K562 (cell line): ENCODE measurements around the gene FGF14. TPM values are rescaled to one million over a fixed set of nuclear protein-coding genes. Genes with fewer than 3 reads are reported as not detected.
A peak's percentile ranks its signal among the peaks of the same experiment; 100 is the strongest.

ENCODE experiments used
- CC2D1A ChIP-seq: fragments of 450-650 bp; IDR thresholded peaks from 2 replicates; pipeline ENCODE4 v1.6.1; 2017; ENCODE audit warnings: mild to moderate bottlenecking
- CXXC5 ChIP-seq: fragments of 250-450 bp; sonication (Bioruptor Pico); IDR thresholded peaks from 2 replicates; pipeline ENCODE4 v1.8.0; 2022; ENCODE audit warnings: inconsistent platforms, mild to moderate bottlenecking, moderate library complexity
- E2F3 ChIP-seq: fragments of 250-450 bp; sonication (Bioruptor Pico); IDR thresholded peaks from 2 replicates; pipeline ENCODE4 v1.4.0; 2020; ENCODE audit warnings: mild to moderate bottlenecking
- E2F6 ChIP-seq, 2 experiments: IDR thresholded peaks; 2 replicates each; pipeline ENCODE4 v1.6.1; 2011; ENCODE audit warnings: borderline replicate concordance in 1 of 2, control low read depth in 1 of 2, low read depth in 1 of 2, low read length in 1 of 2, mild to moderate bottlenecking in 1 of 2, mixed read lengths in 1 of 2, moderate library complexity in 1 of 2; ENCODE audit not compliant: insufficient read depth in 1 of 2, insufficient read length in 1 of 2, poor library complexity in 1 of 2, severe bottlenecking in 1 of 2; ENCODE audit errors: extremely low read depth in 1 of 2
- HMG20B ChIP-seq: fragments of 250-450 bp; sonication (Bioruptor Pico); IDR thresholded peaks from 2 replicates; pipeline ENCODE4 v1.5.0; 2021; ENCODE audit warnings: mild to moderate bottlenecking
- KDM5B ChIP-seq: fragments of 200-600 bp; sonication (generic); IDR thresholded peaks from 2 replicates; pipeline ENCODE4 v1.6.1; 2012; ENCODE audit warnings: low read depth, mild to moderate bottlenecking, moderate library complexity, low read length, control low read depth, inconsistent platforms; ENCODE audit not compliant: insufficient replicate concordance
- L3MBTL2 ChIP-seq: fragments of 450-650 bp; IDR thresholded peaks from 2 replicates; pipeline ENCODE4 v1.6.1; 2016; ENCODE audit warnings: mild to moderate bottlenecking, moderate library complexity
- MCM3 ChIP-seq: fragments of 450-650 bp; IDR thresholded peaks from 2 replicates; pipeline ENCODE4 v1.6.1; 2016
- MTA3 ChIP-seq: fragments of 450-650 bp; formaldehyde crosslinking; IDR thresholded peaks from 2 replicates; pipeline ENCODE4 v1.6.1; 2017; ENCODE audit warnings: mild to moderate bottlenecking, borderline replicate concordance
- MXI1 ChIP-seq: IDR thresholded peaks from 2 replicates; pipeline ENCODE4 v1.6.1; 2011; ENCODE audit warnings: low read depth, mild to moderate bottlenecking, improper control_type of control experiment, low read length
- NCOR1 ChIP-seq: fragments of 450-650 bp; IDR thresholded peaks from 2 replicates; pipeline ENCODE4 v1.6.1; 2016; ENCODE audit warnings: mild to moderate bottlenecking, moderate library complexity
- POLR2G ChIP-seq: fragments of 200-400 bp; formaldehyde crosslinking; IDR thresholded peaks from 2 replicates; pipeline ENCODE4 v1.6.1; 2017; ENCODE audit warnings: low read depth, mild to moderate bottlenecking, antibody characterized with exemption, low read length, moderate library complexity
- RBFOX2 ChIP-seq: fragments of 200-400 bp; formaldehyde crosslinking; IDR thresholded peaks from 2 replicates; pipeline ENCODE4 v1.6.1; 2017; ENCODE audit warnings: low read depth, mild to moderate bottlenecking, low read length, moderate library complexity
- RBM22 ChIP-seq: fragments of 200-400 bp; formaldehyde crosslinking; IDR thresholded peaks from 2 replicates; pipeline ENCODE4 v1.6.1; 2018; ENCODE audit warnings: low read length, low read depth; ENCODE audit not compliant: poor library complexity, severe bottlenecking
- YY1 ChIP-seq, 3 experiments: IDR thresholded peaks; 2 replicates each; pipeline ENCODE4 v1.6.1; 2011; ENCODE audit warnings: low read length in 2 of 3, mild to moderate bottlenecking in 2 of 3, moderate library complexity in 2 of 3, borderline replicate concordance in 1 of 3, control low read depth in 1 of 3, low read depth in 1 of 3; ENCODE audit not compliant: insufficient read depth in 3 of 3, insufficient replicate concordance in 2 of 3, control insufficient read depth in 1 of 3, insufficient read length in 1 of 3; ENCODE audit errors: extremely low read depth in 1 of 3
- ZKSCAN3 ChIP-seq: fragments of 250-450 bp; sonication (Bioruptor Pico); IDR thresholded peaks from 2 replicates; pipeline ENCODE4 v1.4.0; 2020
- ZNF445 ChIP-seq: fragments of 250-450 bp; sonication (Bioruptor Pico); IDR thresholded peaks from 2 replicates; pipeline ENCODE4 v1.4.0; 2020; ENCODE audit warnings: low read depth, mild to moderate bottlenecking, moderate library complexity
- polyA plus RNA-seq, 8 experiments: library from polyadenylated mRNA; depleted of rRNA in 4 of 8; stranded (reverse) in 5 of 8; unstranded in 3 of 8; fragments of >200 nt; fragmentation: Nextera tagmentation in 2 of 8; fragmentation: Illumina TruSeq in 1 of 8; extraction: Ambion mirVana in 2 of 8; extraction: Trizol in 1 of 8; gene quantifications; 2 replicates each; pipeline versions ENCODE4 v1.2.1 to v1.2.3, GENCODE V29; 2011 to 2014; ENCODE audit warnings: inconsistent platforms in 1 of 8, missing spikeins in 1 of 8
- total RNA-seq, 7 experiments: library from RNA; depleted of rRNA in 6 of 7; stranded (reverse); fragments of >200 nt in 6 of 7; fragmentation: Illumina TruSeq in 2 of 7; extraction: Trizol in 2 of 7; gene quantifications; 2 replicates each; pipeline versions ENCODE4 v1.2.1 to v1.2.3, GENCODE V29; 2011 to 2021; ENCODE audit warnings: low replicate concordance in 1 of 7
- TF ChIP-seq, protein P1 (sequence below), 3 experiments: IDR thresholded peaks in 2 of 3; conservative IDR thresholded peaks in 1 of 3; 2 replicates each; pipeline ENCODE4 v1.5.1; 2011 to 2012; ENCODE audit warnings: low read length in 3 of 3, mild to moderate bottlenecking in 3 of 3, control low read depth in 2 of 3, improper control_type of control experiment in 1 of 3, inconsistent platforms in 1 of 3, low read depth in 1 of 3, mixed read lengths in 1 of 3, moderate library complexity in 1 of 3; ENCODE audit not compliant: insufficient read depth in 2 of 3
- TF ChIP-seq, protein P2 (sequence below): fragments of 250-450 bp; sonication (Bioruptor Pico); IDR thresholded peaks from 2 replicates; pipeline ENCODE4 v1.5.0; 2021; ENCODE audit warnings: mild to moderate bottlenecking, borderline replicate concordance
- TF ChIP-seq, protein P3 (sequence below): fragments of 250-450 bp; sonication (Bioruptor Pico); IDR thresholded peaks from 2 replicates; pipeline ENCODE4 v1.5.0; 2021

FGF14 gene
- total and polyA plus RNA-seq, 9 of the 15 experiments (the other 6 are each of a cell fraction or from before 2014, with no cell fraction given) = not detected

- TF ChIP-seq YY1 (IDR thresholded peaks at IDR 0.05; ENCODE audit: borderline replicate concordance in 1 of 3, control insufficient read depth in 1 of 3, extremely low read depth in 1 of 3, insufficient read depth in 3 of 3, insufficient read length in 1 of 3, insufficient replicate concordance in 2 of 3, low read depth in 1 of 3, low read length in 2 of 3) (peak in 2 of 3 experiments; percentile 82 to 89), L3MBTL2 (peak; percentile 88), HMG20B (CRISPR knock-in tag) (no peak), RBFOX2 (peak; percentile 76), KDM5B (no peak), CC2D1A (no peak), POLR2G (peak; percentile 79), CXXC5 (CRISPR knock-in tag) (peak; percentile 80), MTA3 (peak; percentile 80), ZKSCAN3 (CRISPR knock-in tag) (no peak), RBM22 (peak; percentile 64), NCOR1 (no peak), MCM3 (no peak), E2F6 (IDR thresholded peaks at IDR 0.05; ENCODE audit: borderline replicate concordance in 1 of 2, extremely low read depth in 1 of 2, insufficient read depth in 1 of 2, insufficient read length in 1 of 2, low read depth in 1 of 2, low read length in 1 of 2, poor library complexity in 1 of 2, severe bottlenecking in 1 of 2) (peak; percentile 88 to 90), MXI1 (0 out of 2 replicates have a peak, but pooled peaks have one; percentile 32), E2F3 (CRISPR knock-in tag) (peak; percentile 95), ZNF445 (CRISPR knock-in tag) (no peak)
- TF ChIP-seq, protein P1, sequence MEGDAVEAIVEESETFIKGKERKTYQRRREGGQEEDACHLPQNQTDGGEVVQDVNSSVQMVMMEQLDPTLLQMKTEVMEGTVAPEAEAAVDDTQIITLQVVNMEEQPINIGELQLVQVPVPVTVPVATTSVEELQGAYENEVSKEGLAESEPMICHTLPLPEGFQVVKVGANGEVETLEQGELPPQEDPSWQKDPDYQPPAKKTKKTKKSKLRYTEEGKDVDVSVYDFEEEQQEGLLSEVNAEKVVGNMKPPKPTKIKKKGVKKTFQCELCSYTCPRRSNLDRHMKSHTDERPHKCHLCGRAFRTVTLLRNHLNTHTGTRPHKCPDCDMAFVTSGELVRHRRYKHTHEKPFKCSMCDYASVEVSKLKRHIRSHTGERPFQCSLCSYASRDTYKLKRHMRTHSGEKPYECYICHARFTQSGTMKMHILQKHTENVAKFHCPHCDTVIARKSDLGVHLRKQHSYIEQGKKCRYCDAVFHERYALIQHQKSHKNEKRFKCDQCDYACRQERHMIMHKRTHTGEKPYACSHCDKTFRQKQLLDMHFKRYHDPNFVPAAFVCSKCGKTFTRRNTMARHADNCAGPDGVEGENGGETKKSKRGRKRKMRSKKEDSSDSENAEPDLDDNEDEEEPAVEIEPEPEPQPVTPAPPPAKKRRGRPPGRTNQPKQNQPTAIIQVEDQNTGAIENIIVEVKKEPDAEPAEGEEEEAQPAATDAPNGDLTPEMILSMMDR (IDR thresholded peaks at IDR 0.05 in 2 of 3, conservative IDR thresholded peaks at IDR 0.05 in 1 of 3; ENCODE audit: insufficient read depth in 2 of 3, low read depth in 1 of 3, low read length in 3 of 3) = peak in 1 of 3 experiments; percentile 23; a peak in 1 of 6 replicates
- TF ChIP-seq, protein P2, sequence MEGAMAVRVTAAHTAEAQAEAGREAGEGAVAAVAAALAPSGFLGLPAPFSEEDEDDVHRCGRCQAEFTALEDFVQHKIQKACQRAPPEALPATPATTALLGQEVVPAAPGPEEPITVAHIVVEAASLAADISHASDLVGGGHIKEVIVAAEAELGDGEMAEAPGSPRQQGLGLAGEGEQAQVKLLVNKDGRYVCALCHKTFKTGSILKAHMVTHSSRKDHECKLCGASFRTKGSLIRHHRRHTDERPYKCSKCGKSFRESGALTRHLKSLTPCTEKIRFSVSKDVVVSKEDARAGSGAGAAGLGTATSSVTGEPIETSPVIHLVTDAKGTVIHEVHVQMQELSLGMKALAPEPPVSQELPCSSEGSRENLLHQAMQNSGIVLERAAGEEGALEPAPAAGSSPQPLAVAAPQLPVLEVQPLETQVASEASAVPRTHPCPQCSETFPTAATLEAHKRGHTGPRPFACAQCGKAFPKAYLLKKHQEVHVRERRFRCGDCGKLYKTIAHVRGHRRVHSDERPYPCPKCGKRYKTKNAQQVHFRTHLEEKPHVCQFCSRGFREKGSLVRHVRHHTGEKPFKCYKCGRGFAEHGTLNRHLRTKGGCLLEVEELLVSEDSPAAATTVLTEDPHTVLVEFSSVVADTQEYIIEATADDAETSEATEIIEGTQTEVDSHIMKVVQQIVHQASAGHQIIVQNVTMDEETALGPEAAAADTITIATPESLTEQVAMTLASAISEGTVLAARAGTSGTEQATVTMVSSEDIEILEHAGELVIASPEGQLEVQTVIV = no peak
- TF ChIP-seq, protein P3, sequence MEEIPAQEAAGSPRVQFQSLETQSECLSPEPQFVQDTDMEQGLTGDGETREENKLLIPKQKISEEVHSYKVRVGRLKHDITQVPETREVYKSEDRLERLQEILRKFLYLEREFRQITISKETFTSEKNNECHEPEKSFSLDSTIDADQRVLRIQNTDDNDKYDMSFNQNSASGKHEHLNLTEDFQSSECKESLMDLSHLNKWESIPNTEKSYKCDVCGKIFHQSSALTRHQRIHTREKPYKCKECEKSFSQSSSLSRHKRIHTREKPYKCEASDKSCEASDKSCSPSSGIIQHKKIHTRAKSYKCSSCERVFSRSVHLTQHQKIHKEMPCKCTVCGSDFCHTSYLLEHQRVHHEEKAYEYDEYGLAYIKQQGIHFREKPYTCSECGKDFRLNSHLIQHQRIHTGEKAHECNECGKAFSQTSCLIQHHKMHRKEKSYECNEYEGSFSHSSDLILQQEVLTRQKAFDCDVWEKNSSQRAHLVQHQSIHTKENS (CRISPR knock-in tag) = no peak
Measured at GRCh38 chr13:102394158-102395053, 7.4 kb downstream of the FGF14 start (continued).
